Right atrium auricular region (tissue), 2 donors: ENCODE measurements around the gene TMEM87B. TPM values are rescaled to one million over a fixed set of nuclear protein-coding genes. Genes with fewer than 3 reads are reported as not detected.
A peak's percentile ranks its signal among the peaks of the same experiment; 100 is the strongest.

Experiments
- DNase-seq: peaks from one replicate; pipeline ENCODE4 v3.0.0-alpha.2; 2019; ENCODE audit warnings: low spot score
- H3K27ac ChIP-seq, 2 donors: fragments of 200-600 bp; sonication (generic); 1 replicate in 1 of 2; 2 replicates in 1 of 2; pipeline ENCODE4 v1.5.1; 2016 to 2019
- H3K27me3 ChIP-seq, 2 donors: fragments of 200-600 bp; sonication (generic); one replicate each; pipeline versions ENCODE4 v1.5.1 to v1.6.0; 2017 to 2019
- H3K36me3 ChIP-seq: fragments of 200-600 bp; sonication (generic); one replicate; pipeline ENCODE4 v1.5.1; 2016
- H3K4me1 ChIP-seq, 2 donors: fragments of 200-600 bp; sonication (generic); one replicate each; pipeline versions ENCODE4 v1.5.1 to v1.6.0; 2017 to 2019
- H3K4me3 ChIP-seq, 2 donors: fragments of 200-600 bp; sonication (generic); 1 replicate in 1 of 2; 2 replicates in 1 of 2; pipeline ENCODE4 v1.5.1; 2017 to 2019; ENCODE audit warnings: mild to moderate bottlenecking in 1 of 2, moderate library complexity in 1 of 2
- H3K9me3 ChIP-seq, 2 donors: fragments of 200-600 bp; sonication (generic); one replicate each; pipeline ENCODE4 v1.5.1; 2019
- total RNA-seq, 2 donors: library from RNA; depleted of rRNA; stranded (reverse); fragments of >200 nt; gene quantifications; one replicate each; pipeline ENCODE4 v1.1.0, GENCODE V29; 2016
- TF ChIP-seq, protein P1 (sequence below), 2 donors: fragments of 200-600 bp; sonication (generic); IDR thresholded peaks; one replicate each; pipeline ENCODE4 v1.5.1; 2019; ENCODE audit warnings: antibody characterized with exemption in 2 of 2

The TMEM87B gene
- total RNA-seq, 2 donors from 2014 or later, result 7.7 to 8.8 TPM

DNA sequence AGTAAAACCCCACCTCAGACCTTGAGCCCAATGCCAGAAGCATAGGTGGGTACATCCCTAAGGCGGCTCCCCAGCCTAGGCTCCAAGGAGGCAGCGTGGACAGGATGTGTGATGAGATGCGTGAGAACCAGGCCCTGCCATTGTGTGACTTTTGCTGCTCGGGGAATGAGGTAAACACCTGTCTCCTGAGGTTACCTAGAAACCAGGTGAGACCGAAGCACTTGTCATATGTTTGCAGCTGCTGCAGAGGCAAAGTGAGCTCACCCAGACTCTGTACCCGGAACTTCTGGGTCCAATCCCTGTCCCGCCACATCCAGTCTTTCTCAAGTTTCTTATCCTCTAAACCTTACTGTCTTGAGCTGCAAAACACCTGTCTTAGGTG lies 86.5 kb downstream of the TMEM87B start:
- Histone ChIP-seq H3K9me3 (no peaks in the 10 kb centered on the region), H3K36me3 (no peaks in the 10 kb centered on the region), H3K4me3 (no peak overlapping the region), H3K4me1 (peaks cover 0 to 10% of the 10 kb centered on the region in 2 donors), H3K27ac (no peak overlapping the region), H3K27me3 (no peaks in the 10 kb centered on the region)
- peak; percentile 46 for DNase-seq
- TF ChIP-seq, protein P1, sequence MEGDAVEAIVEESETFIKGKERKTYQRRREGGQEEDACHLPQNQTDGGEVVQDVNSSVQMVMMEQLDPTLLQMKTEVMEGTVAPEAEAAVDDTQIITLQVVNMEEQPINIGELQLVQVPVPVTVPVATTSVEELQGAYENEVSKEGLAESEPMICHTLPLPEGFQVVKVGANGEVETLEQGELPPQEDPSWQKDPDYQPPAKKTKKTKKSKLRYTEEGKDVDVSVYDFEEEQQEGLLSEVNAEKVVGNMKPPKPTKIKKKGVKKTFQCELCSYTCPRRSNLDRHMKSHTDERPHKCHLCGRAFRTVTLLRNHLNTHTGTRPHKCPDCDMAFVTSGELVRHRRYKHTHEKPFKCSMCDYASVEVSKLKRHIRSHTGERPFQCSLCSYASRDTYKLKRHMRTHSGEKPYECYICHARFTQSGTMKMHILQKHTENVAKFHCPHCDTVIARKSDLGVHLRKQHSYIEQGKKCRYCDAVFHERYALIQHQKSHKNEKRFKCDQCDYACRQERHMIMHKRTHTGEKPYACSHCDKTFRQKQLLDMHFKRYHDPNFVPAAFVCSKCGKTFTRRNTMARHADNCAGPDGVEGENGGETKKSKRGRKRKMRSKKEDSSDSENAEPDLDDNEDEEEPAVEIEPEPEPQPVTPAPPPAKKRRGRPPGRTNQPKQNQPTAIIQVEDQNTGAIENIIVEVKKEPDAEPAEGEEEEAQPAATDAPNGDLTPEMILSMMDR (IDR thresholded peaks at IDR 0.05), result no peak

DNA sequence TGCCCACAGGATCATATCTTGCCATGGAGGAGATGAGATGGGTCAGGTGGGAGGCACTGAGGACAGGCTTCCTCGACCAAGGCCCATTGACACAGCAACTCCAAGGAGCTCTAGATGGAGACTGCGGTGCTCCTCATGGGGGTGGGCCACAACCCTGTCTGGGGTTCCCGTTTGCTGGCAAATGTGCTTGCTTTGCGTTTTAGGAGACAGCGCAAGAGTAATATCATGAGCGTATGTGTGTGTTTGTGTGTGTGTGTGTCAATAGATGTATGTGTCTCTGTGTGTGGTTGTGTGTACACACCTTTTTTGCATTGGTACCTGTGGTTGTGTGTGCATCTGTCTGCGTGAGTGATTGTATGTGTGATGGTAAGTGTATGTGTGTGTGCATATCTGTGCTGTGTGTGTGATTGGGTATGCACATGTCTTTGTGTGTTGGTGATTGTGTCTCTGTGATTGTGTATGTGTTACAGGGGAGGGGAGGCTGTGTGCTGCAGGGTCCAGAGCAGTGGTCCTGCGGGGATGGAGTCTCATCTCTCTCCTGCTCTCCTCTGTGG lies 87.5 kb downstream of the TMEM87B start:
- peaks cover 0 to 12% of the 10 kb centered on the region in 2 donors for H3K4me1 ChIP-seq
- no peaks in the 10 kb centered on the region for H3K27me3 ChIP-seq
- no peak overlapping the region for H3K4me3 ChIP-seq
- H3K9me3 ChIP-seq, result no peaks in the 10 kb centered on the region
- peak; percentile 53 for DNase-seq
- TF ChIP-seq, protein P1 (IDR thresholded peaks at IDR 0.05), result no peak
- no peaks in the 10 kb centered on the region for H3K36me3 ChIP-seq
- no peak overlapping the region for H3K27ac ChIP-seq

DNA sequence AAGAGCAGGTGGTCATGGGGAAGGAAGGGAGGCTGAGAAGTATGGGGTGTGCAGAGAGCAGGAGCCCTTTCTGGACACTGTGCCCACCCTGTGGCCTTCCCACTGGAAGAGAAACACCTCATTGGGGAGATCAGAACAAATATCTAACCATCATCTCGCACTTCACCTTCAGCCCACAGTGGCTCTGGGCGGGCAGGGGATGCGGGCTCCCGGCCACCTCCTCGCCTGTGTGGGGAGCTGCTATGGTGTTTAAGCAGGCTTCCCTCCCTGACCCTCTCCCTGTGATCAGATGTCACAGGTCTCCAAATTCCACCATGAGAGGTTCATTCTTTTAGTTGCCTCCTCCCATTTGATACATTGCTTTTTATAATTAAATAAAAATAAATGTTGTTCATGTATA lies 88.1 kb downstream of the TMEM87B start:
- Histone ChIP-seq H3K4me3 (no peak overlapping the region), H3K9me3 (no peaks in the 10 kb centered on the region), H3K4me1 (peaks cover 0 to 13% of the 10 kb centered on the region in 2 donors), H3K36me3 (no peaks in the 10 kb centered on the region), H3K27me3 (no peaks in the 10 kb centered on the region), H3K27ac (no peak overlapping the region)
- DNase-seq, result peak; percentile 38
- TF ChIP-seq, protein P1 (IDR thresholded peaks at IDR 0.05), result no peak

DNA sequence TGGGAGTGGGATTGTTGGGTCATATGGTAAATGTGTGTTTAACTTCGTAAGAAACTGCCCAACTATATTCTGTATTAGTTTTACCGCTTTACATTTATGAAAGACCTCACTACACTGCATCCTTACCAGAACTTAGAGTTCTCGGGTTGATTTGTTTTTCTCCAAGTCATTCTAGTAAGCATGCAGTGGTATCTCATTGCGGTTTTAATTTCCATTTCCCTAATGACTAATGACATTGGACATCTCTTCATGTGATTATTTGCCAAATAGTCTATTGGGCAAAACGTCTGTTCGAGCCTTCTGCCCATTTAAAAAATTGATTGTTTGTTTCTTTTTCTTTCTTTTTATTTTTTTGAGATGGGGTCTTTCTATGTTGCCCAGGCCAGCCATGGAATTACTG lies 89.9 kb downstream of the TMEM87B start:
- peaks cover 0 to 27% of the 10 kb centered on the region in 2 donors for H3K4me1 ChIP-seq
- TF ChIP-seq, protein P1 (IDR thresholded peaks at IDR 0.05), result no peak
- H3K27ac ChIP-seq, result no peak overlapping the region
- no peaks in the 10 kb centered on the region for H3K9me3 ChIP-seq
- H3K27me3 ChIP-seq, result no peaks in the 10 kb centered on the region
- no peaks in the 10 kb centered on the region for H3K36me3 ChIP-seq
- no peak overlapping the region for H3K4me3 ChIP-seq
- DNase-seq, result no peak

DNA sequence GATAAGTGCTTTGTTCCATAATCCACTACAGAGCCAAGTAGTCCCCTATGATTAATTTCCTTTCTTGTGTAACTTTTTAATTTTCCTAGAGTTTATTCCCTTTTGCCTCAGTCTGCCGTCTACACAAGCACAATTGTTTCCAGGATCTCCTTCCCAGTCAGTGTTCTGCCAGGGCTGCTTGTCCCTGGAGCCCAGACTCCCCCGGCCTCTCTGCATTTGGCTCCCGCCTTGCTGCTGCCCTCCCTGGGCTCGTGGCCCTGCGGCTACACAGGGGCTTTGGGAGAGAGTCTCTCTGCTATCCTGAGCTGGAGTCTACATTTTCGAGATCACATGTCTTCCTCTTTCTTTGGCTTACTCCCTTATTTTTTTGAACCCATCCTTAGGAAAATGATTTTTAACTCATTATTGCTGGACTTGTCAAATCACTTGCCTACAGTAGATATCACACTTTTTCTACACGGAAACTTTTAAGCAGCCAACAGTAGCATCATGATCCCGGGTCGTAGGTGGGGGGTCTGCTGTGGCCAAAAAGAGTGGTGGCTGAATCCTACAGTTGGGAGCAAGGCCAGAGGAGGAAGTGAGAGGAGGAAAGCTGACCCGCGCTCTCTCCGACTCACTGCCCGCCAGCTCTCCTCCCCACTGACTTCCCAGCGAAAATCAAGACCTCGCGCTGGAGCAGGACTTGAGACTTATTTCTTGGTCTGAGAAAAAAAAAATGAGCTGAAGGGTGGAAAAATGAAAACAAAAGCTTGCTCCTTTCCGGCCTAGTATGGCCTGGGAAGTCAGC lies 92.5 kb downstream of the TMEM87B start:
- H3K36me3 ChIP-seq, result no peaks in the 10 kb centered on the region
- peak; percentile 58 for DNase-seq
- H3K27ac ChIP-seq, result peak overlapping the region; percentile 50 to 56
- TF ChIP-seq, protein P1 (IDR thresholded peaks at IDR 0.05), result no peak
- H3K4me3 ChIP-seq, result no peak overlapping the region
- peaks cover 0 to 24% of the 10 kb centered on the region in 2 donors for H3K4me1 ChIP-seq
- H3K9me3 ChIP-seq, result no peaks in the 10 kb centered on the region
- no peaks in the 10 kb centered on the region for H3K27me3 ChIP-seq
